Measurements from ENCODE around the gene FOXE1.

FOXE1 gene

DNA sequence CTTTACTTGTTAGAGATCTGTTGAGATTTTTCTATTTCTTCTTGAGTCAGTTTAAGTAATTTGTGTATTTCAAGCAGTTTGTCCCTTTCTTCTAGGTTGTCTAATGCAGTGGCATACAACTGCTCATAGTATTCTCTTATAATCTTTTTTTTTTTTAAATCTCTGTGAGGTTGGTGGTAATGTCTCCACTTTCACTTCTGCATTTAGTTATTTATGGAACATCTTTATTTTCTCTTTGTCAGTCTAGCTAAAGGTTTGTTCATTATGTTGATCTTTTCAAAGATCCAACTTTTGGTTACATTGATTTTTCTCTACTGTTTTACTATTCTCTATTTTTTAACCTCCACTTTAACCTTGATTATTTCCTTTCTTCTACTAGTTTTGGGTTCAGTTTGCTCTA, 13.8 kb downstream of the FOXE1 start:
- no peak for DNase-seq (ENCODE audit: low read depth)

DNA sequence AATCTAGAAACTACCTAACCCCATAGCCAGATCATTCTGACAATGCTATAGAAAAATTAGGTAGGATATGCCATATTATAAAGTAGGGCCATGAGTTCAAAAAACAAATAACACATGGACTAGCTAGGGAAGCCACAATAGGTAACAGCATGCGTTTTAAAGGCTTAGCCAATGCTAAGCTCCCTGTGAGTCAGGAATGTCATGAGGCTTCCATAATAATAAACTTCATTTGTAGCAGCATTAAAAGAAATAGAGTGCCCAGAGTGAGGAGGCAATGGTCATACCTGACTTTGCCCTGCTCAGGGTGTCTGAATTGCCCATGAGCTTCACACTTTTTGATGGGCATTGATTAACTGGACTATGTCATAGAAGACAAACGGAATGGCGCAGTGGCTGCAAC, 15.8 kb downstream of the FOXE1 start:
- DNase-seq (ENCODE audit: low read depth): no peak

DNA sequence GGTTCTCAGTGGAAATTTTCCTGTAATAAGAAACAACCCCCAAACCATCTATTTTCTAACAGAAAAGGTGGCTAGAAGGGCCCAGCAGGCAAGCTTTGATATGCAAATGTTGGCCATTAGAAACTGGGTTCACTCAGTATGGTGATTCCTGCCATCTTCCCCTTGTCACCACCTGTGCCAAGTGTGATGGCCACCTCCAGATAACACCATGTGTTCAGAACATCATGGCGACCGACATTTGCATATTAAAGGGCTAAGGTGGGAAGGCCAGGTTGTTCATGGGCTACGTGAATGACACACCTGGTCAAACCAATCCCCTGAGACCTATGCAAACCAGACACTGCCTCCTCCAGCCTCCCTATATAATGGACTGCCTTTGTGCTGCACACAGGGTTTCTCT, 20.4 kb downstream of the FOXE1 start:
- DNase-seq (ENCODE audit: low read depth): no peak

DNA sequence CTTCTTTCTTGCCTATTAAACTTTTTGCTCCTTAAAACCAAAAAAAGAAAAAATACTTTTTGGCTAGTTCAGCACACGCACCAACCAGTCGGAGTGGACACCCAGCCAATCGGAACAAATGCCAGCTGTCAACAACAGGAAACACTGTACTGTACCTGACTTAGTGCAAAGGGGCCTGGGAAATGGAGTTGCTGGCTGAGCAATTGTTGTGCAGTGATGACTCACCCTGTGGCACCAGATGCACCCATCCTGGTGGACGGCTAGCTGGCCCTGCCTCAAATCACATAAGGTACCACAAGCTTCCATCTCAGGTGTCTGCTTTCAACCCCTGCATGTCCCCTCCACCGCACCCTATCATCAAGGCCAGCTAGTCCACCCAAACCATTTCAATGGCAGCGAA, 20.9 kb downstream of the FOXE1 start:
- DNase-seq (ENCODE audit: low read depth): no peak

DNA sequence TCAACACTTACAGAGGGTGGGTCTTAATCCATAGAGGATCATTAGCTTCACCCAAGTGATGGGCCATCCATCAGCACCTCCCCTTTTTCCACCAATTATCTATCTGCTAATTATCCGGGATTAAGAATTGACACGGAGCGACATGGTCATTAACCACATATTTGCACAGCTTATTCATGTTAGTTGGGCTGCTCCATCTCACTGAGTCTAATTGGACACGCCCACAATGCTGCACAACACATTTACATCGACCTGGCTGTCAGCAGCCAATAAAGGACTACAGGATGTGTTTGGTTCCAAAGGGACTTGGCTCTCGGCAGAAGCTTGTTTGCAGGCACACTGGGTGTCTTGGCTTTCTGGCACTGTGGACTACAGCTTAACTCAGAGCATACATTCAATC, 21.6 kb downstream of the FOXE1 start:
- no peak for DNase-seq (ENCODE audit: low read depth)

DNA sequence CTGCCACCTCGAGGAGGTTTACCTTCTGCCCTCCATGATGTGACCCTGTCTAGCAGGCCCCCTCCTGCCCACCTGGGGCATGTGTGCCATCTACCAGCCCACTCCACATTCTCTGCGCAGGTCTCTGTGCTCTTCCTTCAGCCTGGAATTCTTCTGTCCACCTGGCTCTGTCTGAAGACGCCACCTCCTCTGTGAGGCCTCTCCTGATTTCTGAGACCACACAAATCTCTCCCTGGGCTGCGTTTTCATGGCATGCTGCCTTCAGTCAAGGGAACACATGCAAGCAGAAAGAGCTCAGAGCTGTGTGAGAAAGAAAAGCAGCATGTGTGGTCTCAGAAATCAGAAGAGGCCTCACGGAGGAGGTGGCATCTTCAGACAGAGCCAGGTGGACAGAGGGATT, 22.1 kb downstream of the FOXE1 start:
- no peak for DNase-seq (ENCODE audit: low read depth)

DNA sequence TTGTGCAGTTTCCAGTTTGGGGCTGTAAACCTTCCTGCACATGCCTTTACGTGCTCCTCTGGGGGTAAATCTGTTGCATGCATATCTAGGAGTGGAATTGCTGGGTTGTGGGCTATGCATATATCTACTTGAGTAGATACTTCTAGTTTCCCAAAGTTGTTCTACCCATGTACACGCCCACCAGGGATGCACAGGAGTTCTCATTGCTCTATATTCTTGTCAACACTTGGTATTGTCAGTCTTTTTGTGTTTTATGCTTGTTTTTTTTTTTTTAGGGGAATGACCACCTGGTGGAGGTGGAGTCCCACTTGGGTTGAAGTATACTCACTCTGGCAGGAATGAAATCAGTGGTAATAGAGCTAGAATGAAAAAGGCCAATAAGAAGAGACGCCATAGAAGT, 23.0 kb downstream of the FOXE1 start:
- DNase-seq (ENCODE audit: low read depth): no peak

DNA sequence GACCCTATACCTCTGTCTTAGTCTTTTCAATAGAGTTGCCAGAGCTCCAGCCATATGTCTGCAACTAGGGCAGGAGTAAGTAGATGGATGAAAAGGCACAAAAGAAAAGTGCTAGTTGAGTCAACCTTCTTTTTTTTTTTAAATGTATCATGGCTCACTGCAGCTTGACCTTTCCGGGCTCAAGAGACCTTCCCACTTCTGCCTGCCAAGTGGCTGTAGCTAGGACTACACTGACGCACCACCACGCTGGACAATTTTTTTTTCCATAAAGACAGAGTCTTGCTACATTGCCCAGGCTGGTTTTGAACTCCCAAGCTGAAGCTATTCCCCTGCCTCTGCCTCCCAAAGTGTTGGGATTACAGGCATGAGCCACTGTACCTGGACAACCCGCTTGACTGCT, 27.3 kb downstream of the FOXE1 start:
- no peak for DNase-seq (ENCODE audit: low read depth)

DNA sequence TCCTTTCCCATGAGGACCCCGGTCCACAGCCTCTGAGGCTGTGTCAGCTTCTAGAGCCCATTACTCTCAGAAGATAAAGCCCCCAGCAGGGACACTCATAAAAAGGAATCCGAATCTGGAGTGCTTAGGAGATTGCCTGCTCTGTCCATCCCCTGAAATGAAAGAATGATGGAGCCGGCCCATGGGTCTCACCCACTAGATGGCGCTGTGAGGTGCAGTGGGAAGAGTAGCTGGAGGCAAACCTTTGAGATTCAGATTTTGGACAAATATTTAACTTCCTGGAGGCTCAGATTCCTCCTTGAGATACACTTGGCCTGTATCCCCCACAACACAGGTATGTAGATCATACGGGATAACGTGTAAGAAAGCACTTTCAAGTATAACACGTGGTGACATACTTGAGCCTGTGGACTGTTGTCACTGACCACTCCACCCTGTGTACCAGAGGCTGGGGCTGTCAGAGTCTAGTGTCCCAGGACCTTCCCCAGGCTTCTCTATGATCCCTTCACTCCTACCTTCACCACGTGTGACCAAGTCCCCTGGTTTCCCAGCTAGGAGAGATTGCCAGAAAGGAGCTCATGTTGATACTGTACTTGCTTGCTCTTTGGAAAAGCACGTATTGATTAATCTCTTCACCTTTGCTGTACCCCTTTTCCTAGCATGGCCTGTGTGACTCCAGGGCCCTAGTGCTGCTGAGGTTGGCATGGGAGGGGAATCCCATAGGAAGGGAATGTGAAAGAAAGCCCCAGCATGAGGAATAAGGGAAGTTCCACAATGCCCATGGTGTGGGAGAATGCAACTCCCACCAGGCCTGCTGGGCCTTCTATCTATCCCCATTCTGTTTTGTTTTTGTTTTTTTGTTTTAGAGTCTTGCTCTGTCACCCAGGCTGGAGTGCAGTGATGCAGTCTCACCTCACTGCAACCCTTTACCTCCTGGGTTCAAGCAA, 37.2 kb downstream of the FOXE1 start:
- no peak for DNase-seq (ENCODE audit: low read depth)

DNA sequence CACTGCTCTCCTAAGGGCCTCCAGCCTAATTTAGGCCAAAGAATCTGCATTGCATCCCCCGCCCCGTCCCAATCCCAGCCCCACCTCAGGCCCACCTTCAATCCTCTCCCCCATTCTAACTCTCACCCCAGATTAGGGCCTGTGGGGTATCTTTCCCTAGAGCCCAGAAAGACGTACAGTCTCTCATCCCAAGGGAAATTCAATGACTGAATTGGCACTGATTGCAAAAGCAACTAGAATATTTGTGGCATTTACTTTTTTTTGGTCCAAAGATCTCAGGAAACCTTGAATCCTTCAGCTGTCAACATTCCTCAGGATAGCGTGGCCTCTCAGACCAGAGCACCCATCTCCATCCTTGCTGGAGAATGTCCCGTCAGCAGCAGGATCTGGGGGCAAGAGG, 38.7 kb downstream of the FOXE1 start:
- no peak for DNase-seq (ENCODE audit: low read depth)

DNA sequence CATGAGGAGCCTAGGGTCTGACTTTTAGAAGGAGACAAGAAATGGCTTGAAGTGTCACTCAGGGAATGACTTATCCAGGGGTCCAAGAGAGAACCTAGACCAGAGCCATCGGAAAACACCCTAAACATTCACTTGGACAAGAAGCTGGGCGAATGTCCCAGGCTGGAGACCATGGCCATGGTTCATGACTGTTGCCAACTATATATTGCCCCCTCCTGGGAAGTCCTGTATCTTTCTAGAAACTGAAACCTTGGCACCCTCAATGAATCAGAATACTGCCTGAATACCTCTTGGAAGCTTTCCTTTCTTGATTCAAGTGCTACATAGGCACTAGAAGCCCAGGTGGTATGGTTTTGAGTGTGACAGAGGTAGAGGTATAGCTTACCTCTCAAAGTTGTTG, 39.4 kb downstream of the FOXE1 start:
- DNase-seq (ENCODE audit: low read depth): no peak

DNA sequence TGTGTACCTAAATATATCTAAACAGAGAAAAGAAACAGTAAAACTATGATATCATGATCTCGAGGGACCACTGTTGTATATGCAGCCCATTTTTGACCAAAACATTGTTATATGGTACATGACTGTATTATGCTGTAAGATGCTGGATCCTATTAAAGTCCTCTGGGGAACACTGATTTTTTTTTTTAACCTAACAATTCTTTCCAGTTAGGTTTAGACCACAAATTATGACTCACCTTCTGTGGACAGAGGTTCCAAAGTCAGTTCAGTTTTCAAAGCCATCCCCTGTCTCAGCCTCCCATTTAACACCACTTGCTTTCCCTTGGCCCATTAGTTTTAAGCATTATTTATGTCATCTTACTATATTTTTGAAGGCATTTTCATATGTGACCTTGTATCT, 42.2 kb downstream of the FOXE1 start:
- DNase-seq (ENCODE audit: low read depth): no peak

DNA sequence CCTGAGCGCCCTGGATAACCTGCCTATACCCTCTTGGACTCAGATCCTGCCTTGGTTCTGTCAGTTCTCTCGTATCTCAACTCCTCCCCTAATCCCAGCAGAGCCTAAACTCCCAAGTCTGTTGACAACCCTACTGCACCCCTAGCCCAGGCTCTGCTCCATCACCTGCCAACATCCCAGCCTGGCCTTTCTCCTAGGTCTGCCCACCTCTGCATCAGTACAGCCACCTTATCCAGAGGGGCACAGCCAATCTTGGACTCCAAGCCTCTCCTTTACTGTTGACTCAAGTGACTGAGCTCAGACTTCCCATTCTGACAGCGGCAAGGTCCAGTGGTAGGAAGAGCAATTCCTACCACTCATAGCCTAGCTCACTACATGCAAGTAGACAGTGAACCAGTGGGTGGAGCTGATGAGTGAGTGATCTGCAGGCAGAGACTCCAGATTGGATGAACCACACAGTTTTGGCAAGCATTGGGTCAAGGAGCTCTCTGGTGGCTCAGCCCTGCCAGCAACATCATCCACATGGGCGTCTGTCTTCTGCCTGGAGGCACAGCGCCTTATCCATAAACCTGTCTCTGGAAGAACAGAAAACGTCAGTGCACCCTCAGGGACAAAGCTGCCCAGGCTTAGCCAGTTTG, 42.8 kb downstream of the FOXE1 start:
- DNase-seq (ENCODE audit: low read depth): no peak

DNA sequence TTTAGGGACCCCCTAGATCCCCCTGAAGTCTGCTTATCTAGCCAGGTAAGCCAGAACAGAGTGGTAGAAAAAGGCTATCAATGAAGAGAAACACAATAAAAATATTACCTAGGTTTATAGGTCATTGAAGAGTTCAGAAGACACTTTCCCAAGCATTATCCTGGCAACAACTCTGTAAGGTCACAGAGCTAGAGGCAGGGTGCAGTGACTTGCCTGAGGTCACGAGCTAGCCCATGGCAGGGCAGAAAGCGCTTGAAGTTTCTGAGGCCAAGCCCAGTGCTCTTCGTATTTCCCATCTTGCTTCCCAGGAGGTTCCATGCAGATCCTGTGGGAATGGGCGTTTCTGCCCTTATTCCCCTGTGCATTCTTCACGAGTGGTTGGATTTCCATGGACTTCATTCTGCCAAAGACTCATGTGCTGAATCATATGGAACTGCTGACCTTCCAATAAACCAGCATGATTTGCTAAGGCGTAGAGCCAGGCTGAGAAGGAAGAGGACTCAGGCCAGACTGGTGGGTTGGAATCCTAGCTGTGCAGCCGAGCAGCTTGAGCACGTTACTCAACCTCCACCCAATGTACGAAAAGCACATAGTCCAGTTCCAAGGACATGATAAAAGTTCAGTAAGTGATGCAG, 47.2 kb downstream of the FOXE1 start:
- DNase-seq (ENCODE audit: low read depth): no peak

DNA sequence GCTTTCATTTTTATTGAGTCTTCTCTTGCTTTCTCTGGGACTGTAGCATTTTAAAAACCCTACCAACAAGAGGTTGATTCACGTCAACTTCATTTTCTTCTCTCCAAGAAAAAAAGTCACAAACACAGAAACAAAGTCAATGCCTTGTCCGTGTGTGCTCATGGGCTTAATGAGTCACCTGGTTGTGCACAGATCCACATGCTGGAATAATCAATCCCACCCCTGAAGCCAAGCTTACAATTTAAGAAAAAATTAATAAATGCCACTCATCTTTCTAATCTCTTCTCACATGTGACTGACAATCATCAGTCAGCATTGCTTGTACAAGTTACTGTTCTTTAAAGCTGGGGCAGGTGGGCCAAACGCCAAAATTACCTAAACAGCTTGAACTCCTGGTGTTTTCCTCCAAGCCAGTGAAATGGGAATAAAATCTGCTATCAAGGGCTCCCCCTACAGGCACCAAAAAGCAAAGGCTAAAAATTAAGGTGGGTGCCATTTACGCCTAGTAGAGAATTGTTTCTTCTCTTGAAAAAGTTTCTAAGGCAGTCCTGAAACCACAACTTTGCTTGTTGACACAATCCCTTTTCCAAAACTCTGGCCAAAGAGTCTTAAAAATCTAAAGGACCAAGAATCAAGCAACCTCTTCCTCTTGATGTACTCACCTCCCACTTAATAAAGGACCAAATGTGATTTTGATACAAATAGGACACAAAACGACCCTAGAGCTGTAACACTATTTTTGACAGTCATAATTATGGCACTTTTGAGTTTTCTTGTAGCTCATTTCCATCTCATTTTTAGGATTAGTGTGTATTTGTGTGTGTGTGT, 47.9 kb downstream of the FOXE1 start:
- DNase-seq (ENCODE audit: low read depth): no peak

DNA sequence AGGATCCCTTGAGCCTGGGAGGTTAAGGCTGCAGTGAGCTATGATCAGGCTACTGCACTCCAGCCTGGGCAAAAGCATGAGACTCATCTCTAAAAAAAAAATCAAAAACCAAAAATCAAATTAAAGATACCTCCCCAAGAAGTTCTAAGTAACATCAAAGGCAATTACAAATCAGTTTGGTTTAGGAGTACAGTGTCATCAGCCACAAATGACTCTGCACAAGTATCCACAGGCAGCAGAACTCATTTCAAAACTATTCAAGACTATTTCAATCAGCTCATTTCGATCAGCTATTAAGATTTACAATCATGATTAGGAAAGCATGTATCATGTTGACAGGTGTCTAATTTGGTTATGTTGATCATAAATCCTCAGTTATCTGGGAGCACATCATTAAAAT, 50.2 kb downstream of the FOXE1 start:
- DNase-seq (ENCODE audit: low read depth): no peak

DNA sequence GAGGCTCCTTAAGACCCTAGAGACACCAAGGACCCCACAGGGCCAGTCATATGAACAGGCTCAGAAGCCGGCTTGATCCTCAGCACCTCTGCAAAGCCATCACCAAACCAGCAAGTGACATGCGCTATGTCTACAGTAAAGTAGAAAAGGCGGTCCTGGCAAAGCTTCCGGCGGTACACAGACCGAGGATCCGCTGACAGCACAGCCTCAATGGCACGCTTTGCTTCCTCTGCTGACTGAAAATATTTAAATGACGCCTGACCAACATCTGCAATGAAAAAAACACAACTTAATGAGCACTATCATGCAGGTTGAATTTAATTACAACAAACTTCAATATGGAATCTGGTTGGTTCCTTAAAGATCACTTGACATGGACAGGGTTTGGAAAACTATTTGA, 51.7 kb downstream of the FOXE1 start:
- no peak for DNase-seq (ENCODE audit: low read depth)

DNA sequence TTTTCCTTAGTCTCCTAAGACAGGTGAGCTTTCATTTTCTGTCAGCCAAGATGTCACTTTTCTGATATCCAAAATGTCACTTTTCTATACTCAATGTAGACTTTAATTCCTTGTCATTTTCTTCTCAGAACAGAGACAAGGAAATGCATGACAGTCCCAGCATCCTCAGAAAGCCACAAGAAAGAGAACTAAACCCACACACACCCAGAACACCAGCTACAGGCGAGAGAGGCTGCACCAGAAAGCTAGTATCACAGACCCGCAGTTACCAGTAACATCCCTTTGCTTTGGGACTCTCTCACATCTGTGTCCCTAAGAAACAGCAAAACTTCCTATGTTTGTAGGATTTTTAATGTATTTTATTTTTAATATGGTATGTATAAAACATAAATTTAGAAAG, 52.2 kb downstream of the FOXE1 start:
- DNase-seq (ENCODE audit: low read depth): no peak
